Measurements from ENCODE around the gene CSN3. TPM values are rescaled to one million over a fixed set of nuclear protein-coding genes. Genes with fewer than 3 reads are reported as not detected.
A peak's percentile ranks its signal among the peaks of the same experiment; 100 is the strongest.
"Not testable (repeated sequence)": the region's sequence is repeated elsewhere in the genome, so short reads cannot be mapped to it uniquely, and the experiment has no call there.

CSN3 gene
- total RNA-seq = not detected in 2 replicates

- DNase-seq (ENCODE audit: low read depth) = not testable (repeated sequence)
These were observed at the start of gene CSN3 for GRCh38 chr4:70242297-70242696. TSS of gene CSN3 (plus strand) at chr4:70242597. CDS start at chr4:70244820, 2,223 bp downstream.

GRCh38 chr4:70192895-70193294 is 49.5 kb upstream of the CSN3 start:
- DNase-seq (ENCODE audit: low read depth) = no peak

GRCh38 chr4:70195425-70195824 is 47.0 kb upstream of the CSN3 start, which contains the start of gene ODAM:
TSS of gene ODAM (plus strand) at chr4:70195725. CDS start at chr4:70196544, 819 bp downstream.
- no peak for DNase-seq (ENCODE audit: low read depth)

GRCh38 chr4:70196857-70197256 is 45.5 kb upstream of the CSN3 start:
- peak; percentile 46 for DNase-seq (ENCODE audit: low read depth)

- DNase-seq (ENCODE audit: low read depth) = peak; percentile 7
These were observed 44.6 kb upstream of the CSN3 start for GRCh38 chr4:70197842-70198241.

GRCh38 chr4:70203601-70204000 is 38.8 kb upstream of the CSN3 start:
- DNase-seq (ENCODE audit: low read depth) = no peak

GRCh38 chr4:70212752-70213151 is 29.6 kb upstream of the CSN3 start:
- not testable (repeated sequence) for DNase-seq (ENCODE audit: low read depth)

GRCh38 chr4:70216109-70216508 is 26.3 kb upstream of the CSN3 start:
- DNase-seq (ENCODE audit: low read depth) = not testable (repeated sequence)

- DNase-seq (ENCODE audit: low read depth) = not testable (repeated sequence)
These were observed 25.8 kb upstream of the CSN3 start for GRCh38 chr4:70216550-70216949.

- DNase-seq (ENCODE audit: low read depth) = not testable (repeated sequence)
These were observed 21.0 kb upstream of the CSN3 start for GRCh38 chr4:70221389-70221788.

GRCh38 chr4:70221818-70222217 is 20.6 kb upstream of the CSN3 start:
- not testable (repeated sequence) for DNase-seq (ENCODE audit: low read depth)

GRCh38 chr4:70225824-70226223 is 16.6 kb upstream of the CSN3 start, which contains the start of gene FDCSP:
TSS of gene FDCSP (plus strand) at chr4:70226124. CDS start at chr4:70231195, 5,071 bp downstream.
- no peak for DNase-seq (ENCODE audit: low read depth)

- DNase-seq (ENCODE audit: low read depth) = no peak
These were observed 6.3 kb upstream of the CSN3 start for GRCh38 chr4:70236125-70236524.

- DNase-seq (ENCODE audit: low read depth) = no peak
These were observed 3.1 kb upstream of the CSN3 start for GRCh38 chr4:70239131-70239883.

GRCh38 chr4:70239884-70240591 is 2.4 kb upstream of the CSN3 start:
- no peak for DNase-seq (ENCODE audit: low read depth)

- no peak for DNase-seq (ENCODE audit: low read depth)
These were observed 694 bp downstream of the CSN3 start for GRCh38 chr4:70243091-70243490.

- no peak for DNase-seq (ENCODE audit: low read depth)
These were observed 9.0 kb downstream of the CSN3 start for GRCh38 chr4:70251250-70251944.

- DNase-seq (ENCODE audit: low read depth) = no peak
These were observed 9.5 kb downstream of the CSN3 start for GRCh38 chr4:70251945-70252277.

GRCh38 chr4:70269674-70270073 is 27.3 kb downstream of the CSN3 start:
- peak; percentile 6 for DNase-seq (ENCODE audit: low read depth)

- DNase-seq (ENCODE audit: low read depth) = no peak
These were observed 34.7 kb downstream of the CSN3 start for GRCh38 chr4:70277121-70277520.

GRCh38 chr4:70280567-70280966 is 38.2 kb downstream of the CSN3 start:
- no peak for DNase-seq (ENCODE audit: low read depth)

- DNase-seq (ENCODE audit: low read depth) = no peak
These were observed 46.3 kb downstream of the CSN3 start for GRCh38 chr4:70288651-70289050.
